ENCODE measurements around the gene B3GNT5.

B3GNT5 gene

DNA sequence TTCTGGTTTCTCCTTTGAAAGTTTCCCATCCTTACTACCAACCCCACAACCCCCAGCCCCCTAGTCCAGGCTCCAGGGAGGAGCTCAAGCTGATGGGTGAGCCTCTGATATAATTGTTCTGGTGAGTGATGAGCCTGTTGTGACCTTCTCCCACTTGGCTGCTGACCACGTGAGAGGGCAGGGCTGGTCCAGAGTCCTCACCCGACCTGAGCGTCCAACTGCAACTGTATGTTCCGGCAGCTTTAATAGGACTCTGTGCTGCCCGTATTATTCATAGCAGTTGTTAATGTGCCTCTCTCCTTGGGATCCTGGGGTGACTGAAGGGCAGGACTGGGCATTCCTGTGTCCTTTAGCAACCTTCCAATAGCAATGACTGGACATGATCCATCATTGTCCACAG is 56.2 kb downstream of the B3GNT5 start:
- no peak for TF ChIP-seq CTCF (IDR thresholded peaks at IDR 0.05; ENCODE audit: low read depth, low read length)
- no peak overlapping the region for H3K4me3 ChIP-seq (ENCODE audit: low read depth, low read length)
- in situ Hi-C loops (cut with HindIII; ENCODE audit: low sequenced_read_pairs): no loop called here
- DNase-seq (ENCODE audit: low read depth, low spot score): no peak

- in situ Hi-C loops (cut with HindIII; ENCODE audit: low sequenced_read_pairs): no loop called here
- no peak overlapping the region for H3K4me3 ChIP-seq (ENCODE audit: low read depth, low read length)
- DNase-seq (ENCODE audit: low read depth, low spot score): no peak
- TF ChIP-seq CTCF (IDR thresholded peaks at IDR 0.05; ENCODE audit: low read depth, low read length): no peak
These were observed 57.9 kb downstream of the B3GNT5 start for GRCh38 chr3:183310936-183311335.

DNA sequence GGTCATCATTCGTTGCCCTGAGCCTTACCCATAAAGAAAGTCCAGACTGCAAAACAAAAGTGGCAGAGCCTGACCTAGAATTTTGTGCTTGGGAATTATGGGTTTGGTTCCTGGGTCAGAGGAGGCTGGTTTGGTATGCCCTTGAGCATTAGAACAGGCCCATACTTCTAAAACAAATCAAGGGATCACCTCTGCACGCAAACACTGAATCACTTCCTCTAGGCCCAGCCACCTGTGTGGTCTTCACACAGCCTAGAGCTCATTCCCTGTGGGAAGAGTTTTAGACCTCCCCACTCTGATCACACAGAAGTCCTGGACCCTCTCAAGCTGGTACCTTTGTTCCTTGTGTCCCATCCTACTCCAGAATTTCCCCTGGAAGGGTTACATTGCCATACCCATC is 59.4 kb downstream of the B3GNT5 start:
- in situ Hi-C loops (cut with HindIII; ENCODE audit: low sequenced_read_pairs): no loop called here
- no peak for DNase-seq (ENCODE audit: low read depth, low spot score)
- no peak overlapping the region for H3K4me3 ChIP-seq (ENCODE audit: low read depth, low read length)
- no peak for TF ChIP-seq CTCF (IDR thresholded peaks at IDR 0.05; ENCODE audit: low read depth, low read length)

DNA sequence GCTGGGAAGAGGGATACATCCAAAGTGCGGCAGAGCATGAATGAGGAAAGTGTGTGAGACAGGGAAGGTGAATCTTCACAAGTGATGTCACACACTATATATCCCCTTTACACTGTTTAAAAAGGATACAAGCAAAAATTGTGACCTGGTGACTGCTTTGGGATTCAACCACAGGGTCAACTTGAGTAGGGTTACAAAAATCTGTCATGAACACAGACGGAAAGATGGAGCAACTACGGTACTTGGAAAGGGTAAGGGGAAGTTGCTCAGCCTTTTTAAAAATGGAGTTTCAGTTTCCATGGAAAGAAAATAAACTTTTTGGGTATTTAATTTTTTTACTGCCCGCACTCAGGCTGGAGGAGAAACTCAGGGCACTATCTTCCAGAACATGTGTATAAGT is 60.3 kb downstream of the B3GNT5 start:
- H3K4me3 ChIP-seq (ENCODE audit: low read depth, low read length): no peak overlapping the region
- DNase-seq (ENCODE audit: low read depth, low spot score): no peak
- TF ChIP-seq CTCF (IDR thresholded peaks at IDR 0.05; ENCODE audit: low read depth, low read length): no peak
- in situ Hi-C loops (cut with HindIII; ENCODE audit: low sequenced_read_pairs): no loop called here

DNA sequence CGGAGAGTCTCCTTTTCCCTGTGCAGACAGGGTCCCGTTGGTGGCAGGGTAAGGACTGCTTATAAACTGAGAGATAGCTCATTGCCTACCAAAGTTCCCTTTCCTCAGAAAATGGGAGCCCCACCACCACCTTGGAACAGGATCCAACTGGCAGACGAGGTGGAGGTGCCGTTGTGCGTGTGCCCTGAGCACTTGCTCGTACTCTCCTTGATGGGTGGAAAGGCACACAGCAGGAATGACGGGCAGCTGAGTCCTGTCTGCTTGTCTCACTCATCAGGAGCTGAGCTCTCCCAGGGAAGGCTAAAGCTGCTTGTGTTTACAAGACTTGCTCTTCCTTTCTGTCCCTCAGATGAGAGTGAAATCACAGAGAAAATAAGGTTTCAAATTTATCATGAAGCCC is 60.7 kb downstream of the B3GNT5 start:
- no peak overlapping the region for H3K4me3 ChIP-seq (ENCODE audit: low read depth, low read length)
- TF ChIP-seq CTCF (IDR thresholded peaks at IDR 0.05; ENCODE audit: low read depth, low read length): no peak
- in situ Hi-C loops (cut with HindIII; ENCODE audit: low sequenced_read_pairs): no loop called here
- DNase-seq (ENCODE audit: low read depth, low spot score): no peak

- no peak for DNase-seq (ENCODE audit: low read depth, low spot score)
- in situ Hi-C loops (cut with HindIII; ENCODE audit: low sequenced_read_pairs): no loop called here
- TF ChIP-seq CTCF (IDR thresholded peaks at IDR 0.05; ENCODE audit: low read depth, low read length): no peak
- no peak overlapping the region for H3K4me3 ChIP-seq (ENCODE audit: low read depth, low read length)
These were observed 62.7 kb downstream of the B3GNT5 start for GRCh38 chr3:183315739-183316138.

DNA sequence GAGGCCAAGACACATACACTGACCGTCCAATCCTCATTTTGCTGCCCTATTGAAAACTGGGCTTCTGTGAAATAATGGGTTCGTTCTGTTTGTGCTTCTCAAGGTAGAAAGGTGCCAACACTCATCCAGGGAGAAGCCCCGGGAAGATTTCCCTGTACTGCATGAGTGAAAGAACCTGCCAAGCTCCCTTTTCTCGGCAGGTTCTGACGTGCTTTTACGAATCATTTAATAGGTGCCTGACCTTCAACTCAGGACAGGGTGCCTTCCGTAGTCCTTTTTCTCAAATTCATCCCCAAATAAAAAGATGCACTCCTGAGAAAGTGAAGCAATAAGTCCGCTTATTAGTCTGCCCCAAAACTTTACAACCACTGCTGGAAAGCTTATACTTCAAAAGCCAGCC is 64.2 kb downstream of the B3GNT5 start:
- in situ Hi-C loops (cut with HindIII; ENCODE audit: low sequenced_read_pairs): no loop called here
- H3K4me3 ChIP-seq (ENCODE audit: low read depth, low read length): no peak overlapping the region
- TF ChIP-seq CTCF (IDR thresholded peaks at IDR 0.05; ENCODE audit: low read depth, low read length): no peak
- no peak for DNase-seq (ENCODE audit: low read depth, low spot score)

Measured in astrocyte of the spinal cord (primary cell).